GM21367 (cell line): ENCODE measurements around the gene DESI2.
"Not testable (repeated sequence)": the region's sequence is repeated elsewhere in the genome, so short reads cannot be mapped to it uniquely, and the experiment has no call there.

Source experiments
- ATAC-seq: cut with Tn5 transposase; IDR thresholded peaks from one replicate; pipeline ENCODE4 v1.9.1; 2021; ENCODE audit not compliant: unreplicated experiment

DESI2 gene

GRCh38 chr1:244654108-244655038, 1.4 kb downstream of the DESI2 start:
- ATAC-seq = no peak

GRCh38 chr1:244655186-244655585, 2.3 kb downstream of the DESI2 start:
- no peak for ATAC-seq

DNA sequence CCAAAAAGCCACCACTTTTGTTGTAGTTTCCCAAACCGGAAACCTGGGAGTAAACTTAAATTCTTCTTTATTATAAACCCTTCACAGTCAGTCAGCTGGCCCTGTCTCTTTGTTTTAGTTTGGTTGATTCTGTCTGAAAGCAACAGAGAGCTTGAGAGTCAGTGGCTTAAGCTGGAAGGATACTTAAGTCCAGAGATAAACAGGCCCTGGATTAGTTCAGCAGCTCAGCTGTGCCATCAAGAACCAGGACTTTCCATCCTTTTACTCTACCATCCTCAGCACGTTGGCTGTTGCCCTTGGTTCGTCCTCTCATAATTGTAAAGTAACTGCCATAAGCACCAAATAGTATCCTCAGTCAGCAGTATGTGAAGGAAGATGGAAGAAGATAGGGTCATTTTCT, 4.5 kb downstream of the DESI2 start:
- no peak for ATAC-seq

- ATAC-seq = no peak
Observed at GRCh38 chr1:244659694-244660093, 6.8 kb downstream of the DESI2 start.

- no peak for ATAC-seq
Observed at GRCh38 chr1:244660595-244660994, 7.7 kb downstream of the DESI2 start.

DNA sequence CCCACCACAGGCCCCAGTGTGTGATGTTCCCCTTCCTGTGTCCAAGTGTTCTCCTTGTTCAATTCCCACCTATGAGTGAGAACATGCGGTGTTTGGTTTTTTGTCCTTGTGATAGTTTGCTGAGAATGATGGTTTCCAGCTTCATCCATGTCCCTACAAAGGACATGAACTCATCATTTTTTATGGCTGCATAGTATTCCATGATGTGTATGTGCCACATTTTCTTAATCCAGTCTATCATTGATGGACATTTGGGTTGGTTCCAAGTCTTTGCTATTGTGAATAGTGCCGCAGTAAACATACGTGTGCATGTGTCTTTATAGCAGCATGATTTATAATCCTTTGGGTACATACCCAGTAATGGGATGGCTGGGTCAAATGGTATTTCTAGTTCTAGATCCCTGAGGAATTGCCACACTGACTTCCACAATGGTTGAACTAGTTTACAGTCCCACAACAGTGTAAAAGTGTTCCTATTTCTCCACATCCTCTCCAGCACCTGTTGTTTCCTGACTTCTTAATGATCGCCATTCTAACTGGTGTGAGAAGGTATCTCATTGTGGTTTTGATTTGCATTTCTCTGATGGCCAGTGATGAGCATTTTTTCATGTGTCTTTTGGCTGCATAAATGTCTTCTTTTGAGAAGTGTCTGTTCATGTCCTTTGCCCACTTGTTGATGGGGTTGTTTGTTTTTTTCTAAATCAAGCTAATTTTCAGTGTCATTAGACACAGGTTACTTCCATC, 8.8 kb downstream of the DESI2 start:
- not testable (repeated sequence) for ATAC-seq

DNA sequence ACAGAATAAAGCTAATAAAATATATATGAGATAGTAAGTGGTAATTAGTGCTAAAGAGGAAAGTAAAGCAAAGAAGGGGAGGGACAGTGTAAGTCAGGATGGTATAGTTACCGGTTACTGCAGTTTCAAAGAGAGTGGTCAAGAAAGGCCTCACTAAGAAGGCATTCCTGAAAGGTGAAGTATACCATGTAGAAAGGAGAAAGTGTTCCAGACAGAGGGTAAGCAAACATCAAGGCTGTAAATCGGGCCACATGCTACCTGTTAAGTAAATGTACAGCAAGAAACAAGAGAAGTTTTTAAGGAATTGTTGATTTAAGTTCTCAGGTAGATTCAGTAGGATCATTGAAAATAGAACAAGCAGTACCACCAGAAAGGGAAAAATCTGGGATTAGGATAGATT, 9.7 kb downstream of the DESI2 start:
- no peak for ATAC-seq

DNA sequence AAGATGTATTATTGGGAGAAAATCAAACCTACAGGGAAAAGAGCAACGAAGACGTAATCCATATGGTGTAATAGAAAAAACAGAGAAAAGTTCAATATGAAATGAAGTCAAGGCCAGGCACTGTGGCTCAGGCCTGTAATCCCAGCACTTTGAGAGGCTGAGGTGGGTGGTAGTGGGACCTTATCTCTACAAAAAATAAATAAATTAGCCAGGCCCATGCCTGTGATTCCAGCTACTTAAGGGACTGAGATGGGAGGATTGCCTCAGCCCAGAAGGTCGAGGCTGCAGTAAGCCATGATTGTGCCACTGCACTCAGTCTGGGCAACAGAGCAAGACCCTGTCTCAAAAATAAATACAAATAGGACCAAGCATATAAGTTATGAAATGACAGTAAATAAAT, 11.4 kb downstream of the DESI2 start:
- ATAC-seq = no peak

DNA sequence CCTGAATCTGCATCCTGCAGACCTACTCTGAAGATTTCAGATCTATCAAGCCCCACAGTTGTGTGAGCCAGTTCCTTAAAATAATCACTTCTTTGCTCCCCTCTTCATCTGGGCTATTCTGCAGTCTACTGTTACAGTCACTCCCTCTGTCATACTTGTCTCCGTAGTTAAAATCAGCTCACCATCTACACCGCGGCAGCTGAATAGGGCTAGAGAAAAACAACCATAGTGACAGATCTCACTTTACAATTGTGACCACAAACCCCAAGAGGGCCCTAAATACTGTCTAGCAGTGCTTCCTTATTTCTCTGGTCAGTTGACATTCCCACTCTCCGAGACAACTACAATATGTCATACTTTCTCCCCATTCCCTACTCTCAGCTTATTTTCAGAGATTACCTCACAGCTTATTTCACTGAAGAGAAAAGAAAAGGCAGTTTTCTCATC, 12.9 kb downstream of the DESI2 start:
- peak; percentile 80 for ATAC-seq

GRCh38 chr1:244666672-244667418, 13.9 kb downstream of the DESI2 start:
- ATAC-seq = not testable (repeated sequence)

DNA sequence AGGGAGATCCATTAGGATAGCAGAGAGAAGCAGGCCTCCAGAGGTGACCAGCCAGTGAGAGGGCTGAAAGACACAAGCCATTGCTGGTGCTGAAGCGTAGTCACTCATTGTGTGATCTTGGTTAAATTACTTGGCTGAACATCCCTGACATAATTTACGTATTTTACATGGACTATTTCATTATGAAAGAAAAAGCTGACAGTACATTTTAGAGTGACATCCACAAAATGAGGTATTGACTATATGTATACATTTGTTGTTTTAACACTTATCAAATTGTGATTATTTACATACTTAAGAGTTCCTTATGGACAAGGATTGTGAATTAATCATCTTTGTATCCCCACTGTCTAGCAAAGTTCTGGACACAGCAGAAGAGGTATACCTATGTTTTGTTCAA, 14.9 kb downstream of the DESI2 start:
- ATAC-seq = no peak

- no peak for ATAC-seq
Observed at GRCh38 chr1:244672946-244673682, 20.2 kb downstream of the DESI2 start.

DNA sequence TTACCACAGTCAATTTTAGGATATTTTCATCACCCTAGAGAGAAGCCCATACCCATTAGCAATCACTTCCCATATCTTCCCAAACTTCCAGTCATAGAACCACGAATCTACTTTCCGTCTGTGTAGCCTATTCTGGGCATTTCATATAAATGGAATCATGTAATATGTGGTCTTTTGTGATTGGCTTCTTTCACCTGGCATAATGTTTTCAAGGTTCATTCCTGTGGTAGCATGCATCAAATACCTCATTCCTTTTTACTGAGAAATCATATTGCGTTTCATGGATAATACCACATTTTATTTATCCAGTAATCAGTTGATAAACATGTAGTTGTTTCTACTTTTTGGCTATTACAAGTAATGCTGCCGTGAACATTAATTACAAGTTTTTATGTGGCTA, 21.5 kb downstream of the DESI2 start:
- no peak for ATAC-seq

- no peak for ATAC-seq
Observed at GRCh38 chr1:244675167-244675566, 22.2 kb downstream of the DESI2 start.

- ATAC-seq = no peak
Observed at GRCh38 chr1:244678697-244679096, 25.8 kb downstream of the DESI2 start.

DNA sequence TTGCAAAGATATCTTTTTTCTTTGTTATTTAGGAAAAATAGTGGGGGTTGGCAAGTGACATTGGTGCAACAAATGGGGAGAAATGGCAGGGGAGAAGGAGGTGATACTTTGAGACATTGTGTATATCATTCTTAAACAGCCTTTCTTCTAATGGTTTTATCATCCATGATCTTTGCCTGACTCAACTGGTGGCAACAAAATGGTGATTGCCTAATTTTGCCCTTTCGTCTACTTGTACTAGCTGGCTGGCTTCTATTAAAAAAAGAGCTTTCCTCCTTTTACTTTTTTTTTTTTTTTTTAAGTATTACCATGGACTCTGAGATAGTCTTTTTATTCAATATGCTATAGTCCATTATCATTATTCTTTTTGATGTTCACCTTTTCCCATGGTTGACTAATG, 27.7 kb downstream of the DESI2 start:
- no peak for ATAC-seq

- not testable (repeated sequence) for ATAC-seq
Observed at GRCh38 chr1:244682087-244682486, 29.2 kb downstream of the DESI2 start.

GRCh38 chr1:244695937-244696336, 43.0 kb downstream of the DESI2 start:
- ATAC-seq = no peak

DNA sequence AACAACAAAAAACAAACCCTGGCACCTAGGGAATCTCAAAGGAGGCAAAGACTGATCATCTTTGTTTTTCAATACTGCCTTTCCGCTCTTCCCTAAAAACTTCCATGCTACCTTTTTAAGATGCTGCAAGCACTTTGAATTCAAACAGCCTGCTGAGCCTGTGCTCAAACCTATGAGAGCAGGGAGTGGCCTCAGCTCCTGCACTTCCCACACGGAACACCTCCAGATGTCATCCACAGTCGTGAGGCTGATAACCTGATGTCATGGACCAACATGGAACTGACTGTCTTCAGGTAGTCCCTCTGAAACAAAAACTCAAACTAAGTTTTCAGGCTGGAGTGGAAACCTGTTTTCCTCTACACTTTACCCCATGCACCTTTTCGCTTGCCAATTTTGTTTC, 46.8 kb downstream of the DESI2 start:
- ATAC-seq = no peak

GRCh38 chr1:244700808-244701207, 47.9 kb downstream of the DESI2 start:
- ATAC-seq = no peak

DNA sequence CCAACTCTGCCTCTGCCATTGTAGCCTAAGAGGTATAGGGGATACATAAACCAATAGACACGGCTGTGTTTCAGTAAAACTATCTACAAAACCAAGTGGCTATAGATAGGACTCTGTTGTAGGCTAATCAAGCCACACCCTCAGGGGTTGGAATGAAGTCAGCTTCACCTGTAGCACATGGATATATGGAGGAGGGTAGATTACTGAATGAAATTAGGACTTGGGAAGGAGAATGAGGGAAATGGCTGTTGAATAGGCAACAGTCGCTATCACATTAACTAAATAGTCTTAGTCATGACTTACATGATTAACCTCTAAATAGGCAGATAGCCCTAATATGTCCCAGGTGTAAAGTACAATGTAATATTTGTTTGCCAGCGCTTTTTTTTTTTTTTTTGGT, 49.7 kb downstream of the DESI2 start:
- no peak for ATAC-seq
